ENCODE measurements around the gene PPFIA1. TPM values are rescaled to one million over a fixed set of nuclear protein-coding genes. Genes with fewer than 3 reads are reported as not detected.

Gene PPFIA1
- total RNA-seq, 1 experiment from 2014 or later, result 63.4 TPM

GRCh38 chr11:70302419-70302752, 31.9 kb downstream of the PPFIA1 start:
- no peak for DNase-seq
- H3K18ac ChIP-seq (ENCODE audit: insufficient read length, low read depth, low read length), result no peak overlapping the region
- no peak overlapping the region for H3K9ac ChIP-seq (ENCODE audit: extremely low read depth, insufficient read length, low read length)
- H3K23me2 ChIP-seq (ENCODE audit: insufficient read length, low read depth, low read length, poor library complexity, severe bottlenecking), result no peaks in the 10 kb centered on the region
- no peak overlapping the region for H2BK120ac ChIP-seq (ENCODE audit: low read depth, low read length, poor library complexity, severe bottlenecking)
- no peak overlapping the region for H2BK20ac ChIP-seq (ENCODE audit: low read depth, low read length, poor library complexity, severe bottlenecking)
- peaks cover 7% of the 10 kb centered on the region for H4K20me1 ChIP-seq (ENCODE audit: control insufficient read depth, insufficient read depth, insufficient read length)
- Mint-ChIP-seq H3K27me3 (ENCODE audit: low read depth) (no peaks in the 10 kb centered on the region), H3K4me3 (no peak overlapping the region; a peak in 1 of 5 replicates), H3K9me3 (no peaks in the 10 kb centered on the region), H3K27ac (peak overlapping the region in 2 of 3 experiments; percentile 65 to 90; a peak in 3 of 7 replicates), H3K36me3 (ENCODE audit: insufficient read depth in 1 of 3, low read depth in 3 of 3) (peaks cover 13 to 41% (median 29%) of the 10 kb centered on the region in 3 experiments; a peak in 6 of 7 replicates), H3K4me1 (peaks cover 13 to 33% of the 10 kb centered on the region in 2 experiments)
- no peak overlapping the region for H3K4me2 ChIP-seq (ENCODE audit: insufficient read depth, insufficient read length, low read length)
- no peak overlapping the region for H3T11ph ChIP-seq (ENCODE audit: low read length)
- WGBS (ENCODE audit: extremely low coverage, insufficient read length, low lambda C conversion rate), result no CpG with 5 or more reads among the region's 7 CpGs
- H3K4me1 ChIP-seq (ENCODE audit: insufficient read depth, low read length), result peaks cover 6% of the 10 kb centered on the region; the same call in 1 of the 2 replicates
- no peaks in the 10 kb centered on the region for H3K9me3 ChIP-seq (ENCODE audit: control insufficient read depth, low read depth, low read length)
- no peak overlapping the region for H4K8ac ChIP-seq (replicated peaks; ENCODE audit: insufficient read length, low read depth, low read length)
- no peak overlapping the region for H2AFZ ChIP-seq (ENCODE audit: low read length)
- H3K56ac ChIP-seq (ENCODE audit: insufficient read length, low read depth, low read length), result no peak overlapping the region
- no peak overlapping the region for H2AK5ac ChIP-seq (ENCODE audit: insufficient read length, low read length)
- H3K27me3 ChIP-seq (ENCODE audit: insufficient read depth, low read length), result no peaks in the 10 kb centered on the region
- no peak overlapping the region for H3K23ac ChIP-seq (ENCODE audit: insufficient read length, low read depth, low read length)
- H3K14ac ChIP-seq (ENCODE audit: insufficient read depth, low read length), result no peak overlapping the region
- H2BK12ac ChIP-seq (ENCODE audit: insufficient read length, low read depth, low read length), result no peak overlapping the region
- H3K79me2 ChIP-seq (ENCODE audit: insufficient read depth, low read length), result peaks cover 21% of the 10 kb centered on the region; the same call in 1 of the 2 replicates
- no peak overlapping the region for H4K5ac ChIP-seq (ENCODE audit: insufficient read length, low read depth, low read length)
- no peak overlapping the region for H3K27ac ChIP-seq (ENCODE audit: insufficient read length, low read depth, low read length)
- no peak for TF ChIP-seq CTCF (conservative IDR thresholded peaks at IDR 0.05)
- no peak overlapping the region for H3K4ac ChIP-seq (ENCODE audit: low read depth, low read length)
- H2BK5ac ChIP-seq (ENCODE audit: insufficient read length, low read length), result no peak overlapping the region
- no peak overlapping the region for H2BK15ac ChIP-seq (ENCODE audit: low read depth, low read length)
- H3K79me1 ChIP-seq (ENCODE audit: insufficient read depth, low read depth, low read length, poor library complexity, severe bottlenecking), result peaks cover 12% of the 10 kb centered on the region
- H4K91ac ChIP-seq (ENCODE audit: insufficient read length, low read depth, low read length), result no peak overlapping the region

Data from H9 (cell line).